Liver (tissue), 9 donors: ENCODE results near the gene USHBP1. TPM values are rescaled to one million over a fixed set of nuclear protein-coding genes. Genes with fewer than 3 reads are reported as not detected.

Experiments
- DNase-seq: peaks from one replicate; pipeline ENCODE4 v3.0.0-alpha.2; 2017; ENCODE audit warnings: low spot score
- H3K27ac ChIP-seq, 2 donors: one replicate each; pipeline ENCODE4 v1.7.0; 2013; ENCODE audit warnings: inconsistent platforms in 2 of 2, low read length in 2 of 2, control low read depth in 1 of 2, low read depth in 1 of 2, mild to moderate bottlenecking in 1 of 2
- H3K27me3 ChIP-seq, 4 donors: one replicate each; pipeline versions ENCODE4 v1.6.1 to v1.7.0; 2013; ENCODE audit warnings: low read length in 3 of 4, inconsistent platforms in 1 of 4, mild to moderate bottlenecking in 1 of 4, moderate library complexity in 1 of 4; ENCODE audit not compliant: control insufficient read depth in 4 of 4, insufficient read depth in 4 of 4
- H3K36me3 ChIP-seq, 4 donors: one replicate each; pipeline versions ENCODE4 v1.6.1 to v1.7.0; 2013; ENCODE audit warnings: low read length in 3 of 4, mild to moderate bottlenecking in 3 of 4, low read depth in 1 of 4, moderate library complexity in 1 of 4; ENCODE audit not compliant: control insufficient read depth in 4 of 4, insufficient read depth in 3 of 4
- H3K4me1 ChIP-seq, 4 donors: one replicate each; pipeline versions ENCODE4 v1.6.1 to v1.7.0; 2013; ENCODE audit warnings: low read length in 3 of 4, mild to moderate bottlenecking in 3 of 4, moderate library complexity in 1 of 4; ENCODE audit not compliant: control insufficient read depth in 4 of 4, insufficient read depth in 4 of 4
- H3K4me3 ChIP-seq, 3 donors: one replicate each; pipeline versions ENCODE4 v1.6.1 to v1.7.0; 2013; ENCODE audit warnings: low read length in 3 of 3, control low read depth in 1 of 3, low read depth in 1 of 3, mild to moderate bottlenecking in 1 of 3
- H3K9ac ChIP-seq, 2 donors: one replicate each; pipeline ENCODE4 v1.7.0; 2013; ENCODE audit warnings: low read length in 2 of 2, mild to moderate bottlenecking in 2 of 2, moderate library complexity in 2 of 2, control low read depth in 1 of 2, low read depth in 1 of 2
- H3K9me3 ChIP-seq, 4 donors: one replicate each; pipeline versions ENCODE4 v1.6.1 to v1.7.0; 2013; ENCODE audit warnings: low read length in 3 of 4; ENCODE audit not compliant: control insufficient read depth in 4 of 4
- ATF3 ChIP-seq: IDR thresholded peaks from 2 replicates; pipeline ENCODE4 v1.6.1; 2016; ENCODE audit warnings: antibody characterized with exemption
- CTCF ChIP-seq: fragments of 150-350 bp; IDR thresholded peaks from 2 replicates; pipeline ENCODE4 v1.5.1; 2017; ENCODE audit warnings: improper control_type of control experiment, low read depth, low read length; ENCODE audit not compliant: missing input control
- EGR1 ChIP-seq, 2 donors: IDR thresholded peaks; 2 replicates each; pipeline ENCODE4 v1.6.1; 2016 to 2018; ENCODE audit warnings: antibody characterized with exemption in 2 of 2, low read depth in 2 of 2
- FOXA1 ChIP-seq: IDR thresholded peaks from 2 replicates; pipeline ENCODE4 v1.6.1; 2016; ENCODE audit warnings: antibody characterized with exemption
- FOXA2 ChIP-seq: IDR thresholded peaks from 2 replicates; pipeline ENCODE4 v1.6.1; 2016; ENCODE audit warnings: antibody characterized with exemption
- GABPA ChIP-seq, 2 donors: IDR thresholded peaks in 1 of 2; conservative IDR thresholded peaks in 1 of 2; 2 replicates each; pipeline ENCODE4 v1.6.1; 2016; ENCODE audit warnings: antibody characterized with exemption in 2 of 2, mild to moderate bottlenecking in 1 of 2, moderate library complexity in 1 of 2
- HNF4A ChIP-seq, 2 donors: conservative IDR thresholded peaks; 2 replicates each; pipeline ENCODE4 v1.6.1; 2016; ENCODE audit warnings: antibody characterized with exemption in 2 of 2, mild to moderate bottlenecking in 2 of 2
- HNF4G ChIP-seq: IDR thresholded peaks from 2 replicates; pipeline ENCODE4 v1.6.1; 2016; ENCODE audit warnings: antibody characterized with exemption
- JUND ChIP-seq, 2 donors: IDR thresholded peaks; 2 replicates each; pipeline ENCODE4 v1.6.1; 2016; ENCODE audit warnings: antibody characterized with exemption in 2 of 2
- MAX ChIP-seq: IDR thresholded peaks from 2 replicates; pipeline ENCODE4 v1.6.1; 2016; ENCODE audit warnings: antibody characterized with exemption
- NR2F2 ChIP-seq: IDR thresholded peaks from 2 replicates; pipeline ENCODE4 v1.6.1; 2016; ENCODE audit warnings: antibody characterized with exemption
- RAD21 ChIP-seq, 2 donors: IDR thresholded peaks; 2 replicates each; pipeline ENCODE4 v1.6.1; 2016; ENCODE audit warnings: antibody characterized with exemption in 2 of 2, mild to moderate bottlenecking in 2 of 2
- REST ChIP-seq: IDR thresholded peaks from 2 replicates; pipeline ENCODE4 v1.6.1; 2016; ENCODE audit warnings: antibody characterized with exemption, mild to moderate bottlenecking
- RXRA ChIP-seq, 2 donors: IDR thresholded peaks; 2 replicates each; pipeline ENCODE4 v1.6.1; 2017 to 2018; ENCODE audit warnings: antibody characterized with exemption in 2 of 2, mild to moderate bottlenecking in 1 of 2
- SP1 ChIP-seq: IDR thresholded peaks from 2 replicates; pipeline ENCODE4 v1.6.1; 2018; ENCODE audit warnings: antibody characterized with exemption, mild to moderate bottlenecking
- TAF1 ChIP-seq: conservative IDR thresholded peaks from 2 replicates; pipeline ENCODE4 v1.6.1; 2016; ENCODE audit warnings: antibody characterized with exemption, mild to moderate bottlenecking
- YY1 ChIP-seq: IDR thresholded peaks from 2 replicates; pipeline ENCODE4 v1.6.1; 2016; ENCODE audit warnings: antibody characterized with exemption, mild to moderate bottlenecking
- ZBTB33 ChIP-seq: IDR thresholded peaks from 2 replicates; pipeline ENCODE4 v1.6.1; 2016; ENCODE audit warnings: antibody characterized with exemption
- WGBS: extraction: QIAGEN DNeasy Blood & Tissue Kit; methylation state at CpG from one replicate; pipeline ENCODE4 v1.1.7; 2013; 5-methylcytosine and 5-hydroxymethylcytosine counted together
- polyA plus RNA-seq, 2 donors: library from polyadenylated mRNA; stranded (reverse) in 1 of 2; unstranded in 1 of 2; fragments of 200-250 nt in 1 of 2; fragments of >200 nt in 1 of 2; fragmentation: Nextera tagmentation in 1 of 2; extraction: Ambion mirVana in 1 of 2; gene quantifications; one replicate each; pipeline versions ENCODE4 v1.2.1 to v1.2.3, GENCODE V29; 2013 to 2015
- total RNA-seq, 2 donors: library from RNA; depleted of rRNA; stranded (reverse); fragments of >200 nt; gene quantifications; one replicate each; pipeline ENCODE4 v1.2.3, GENCODE V29; 2014
- donor health status: healthy.
- donor health status: healthy.
- donor health status: healthy.
- donor health status: healthy.
- donor health status: healthy.

USHBP1 gene
- total and polyA plus RNA-seq, 4 donors: 1.2 to 2.6 (median 1.9) TPM

GRCh38 chr19:17234911-17235299, 29.6 kb downstream of the USHBP1 start:
- H3K27me3 ChIP-seq: no peaks in the 10 kb centered on the region
- H3K4me3 ChIP-seq: peak overlapping the region in 2 of 3 donors; percentile 23 to 51
- DNase-seq: peak; percentile 79
- peaks cover 15 to 48% (median 35%) of the 10 kb centered on the region in 4 donors for H3K4me1 ChIP-seq
- TF ChIP-seq HNF4G (no peak), RXRA (IDR thresholded peaks at IDR 0.05) (no peak), ATF3 (no peak), TAF1 (no peak), EGR1 (IDR thresholded peaks at IDR 0.05; ENCODE audit: low read depth in 2 of 2) (no peak), JUND (IDR thresholded peaks at IDR 0.05) (no peak), YY1 (no peak), MAX (no peak), FOXA2 (no peak), RAD21 (IDR thresholded peaks at IDR 0.05) (no peak), CTCF (no peak), HNF4A (conservative IDR thresholded peaks at IDR 0.05) (no peak), ZBTB33 (no peak), REST (no peak), GABPA (IDR thresholded peaks at IDR 0.05 in 1 of 2, conservative IDR thresholded peaks at IDR 0.05 in 1 of 2) (no peak), FOXA1 (no peak), NR2F2 (no peak), SP1 (no peak)
- H3K9me3 ChIP-seq: no peaks in the 10 kb centered on the region
- no peak overlapping the region for H3K9ac ChIP-seq
- 29% methylated on average over 11 of the region's 11 CpGs for WGBS
- H3K27ac ChIP-seq: peak overlapping the region; percentile 40 to 46
- peaks cover 7 to 27% (median 16%) of the 10 kb centered on the region in 4 donors for H3K36me3 ChIP-seq
